K562 (cell line): ENCODE data around the gene MTMR6. TPM values are rescaled to one million over a fixed set of nuclear protein-coding genes. Genes with fewer than 3 reads are reported as not detected.
A peak's percentile ranks its signal among the peaks of the same experiment; 100 is the strongest.

Experiments used
- ATAC-seq: fragments of 200-7000 bp; cut with Tn5 transposase; 3 replicates; pipeline ENCODE4 v1.9.1; 2020; ENCODE audit warnings: moderate library complexity
- BruUV-seq: library from RNA; stranded (reverse); fragments of 400-500 nt; replicated peaks from 2 replicates; lab custom pipeline; 2021; lab: Mats Ljungman, UMichigan
- CTCF ChIA-PET: fragments of 300-600 bp; formaldehyde crosslinking; extraction: SDS; loops from one replicate; lab custom pipeline; 2021; ENCODE audit warnings: low intra/inter-chr PET ratio; lab: Yijun Ruan, JAX
- POLR2A ChIA-PET: fragments of 300-600, 350-650 bp; sonication (Branson Sonifier 250); formaldehyde crosslinking; extraction: SDS; loops from one replicate; lab custom pipeline; 2021; ENCODE audit warnings: antibody characterized with exemption, inconsistent platforms; lab: Yijun Ruan, JAX
- DNase-seq, 4 experiments: peaks; one replicate each; pipeline versions ENCODE4 v3.0.0 to v3.0.0-alpha.2; 2011 to 2018; ENCODE audit warnings: low spot score in 3 of 4, mixed read lengths in 3 of 4; ENCODE audit errors: extremely low read depth in 1 of 4
- FAIRE-seq: peaks from 2 replicates; lab custom pipeline; 2011; peaks lifted over from hg19 to GRCh38; lab: Jason Lieb, UNC
- H2AFZ ChIP-seq: 2 replicates; pipeline ENCODE4 v1.6.0; 2011; ENCODE audit warnings: low read depth, low read length, control low read depth, inconsistent platforms
- H3K27ac ChIP-seq: fragments of 200-600 bp; 3 replicates; pipeline ENCODE4 v1.8.0; 2011; ENCODE audit warnings: low read depth, mild to moderate bottlenecking, control low read depth, inconsistent platforms, low read length, moderate library complexity, mixed read lengths; ENCODE audit errors: extremely low read depth
- H3K27me3 ChIP-seq, 2 experiments: fragments of 300-600 bp in 1 of 2; 2 replicates in 1 of 2; 3 replicates in 1 of 2; pipeline versions ENCODE4 v1.6.0 to v1.8.0; 2011; ENCODE audit warnings: inconsistent platforms in 2 of 2, low read length in 2 of 2, mild to moderate bottlenecking in 1 of 2, mixed read lengths in 1 of 2, moderate library complexity in 1 of 2; ENCODE audit not compliant: control insufficient read depth in 2 of 2, insufficient read depth in 2 of 2
- H3K36me3 ChIP-seq: fragments of 300-600 bp; 3 replicates; pipeline ENCODE4 v1.8.0; 2011; ENCODE audit warnings: mild to moderate bottlenecking, low read length, inconsistent platforms; ENCODE audit not compliant: control insufficient read depth, insufficient read depth
- H3K4me1 ChIP-seq, 2 experiments: fragments of 200-600 bp in 1 of 2; replicated peaks in 1 of 2; 2 replicates in 1 of 2; 3 replicates in 1 of 2; pipeline versions ENCODE4 v1.5.1 to v1.8.0; 2011; ENCODE audit warnings: inconsistent platforms in 2 of 2, low read length in 2 of 2, mild to moderate bottlenecking in 1 of 2, mixed read lengths in 1 of 2, moderate library complexity in 1 of 2; ENCODE audit not compliant: control insufficient read depth in 2 of 2, insufficient read depth in 2 of 2
- H3K4me2 ChIP-seq: 2 replicates; pipeline ENCODE4 v1.6.1; 2011; ENCODE audit warnings: low read length, control low read depth, inconsistent platforms, mixed read lengths; ENCODE audit not compliant: insufficient read depth
- H3K4me3 ChIP-seq: fragments of 200-600 bp; sonication (generic), shearing (Covaris generic); 2 replicates; pipeline ENCODE4 v1.5.1; 2016; ENCODE audit warnings: control low read depth, inconsistent platforms
- H3K79me2 ChIP-seq: fragments of 200-600 bp; 3 replicates; pipeline ENCODE4 v1.8.0; 2011; ENCODE audit warnings: low read length, inconsistent platforms; ENCODE audit not compliant: control insufficient read depth, insufficient read depth
- H3K9ac ChIP-seq, 2 experiments: 2 replicates each; pipeline versions ENCODE4 v1.6.0 to v1.6.1; 2011; ENCODE audit warnings: low read depth in 2 of 2, low read length in 2 of 2, control low read depth in 1 of 2, inconsistent platforms in 1 of 2, mild to moderate bottlenecking in 1 of 2, mixed read lengths in 1 of 2; ENCODE audit not compliant: insufficient read depth in 1 of 2
- H3K9me1 ChIP-seq: one replicate; pipeline ENCODE4 v1.6.0; 2011; ENCODE audit warnings: inconsistent platforms, mild to moderate bottlenecking, low read length, moderate library complexity; ENCODE audit not compliant: control insufficient read depth, insufficient read depth
- H3K9me3 ChIP-seq: replicated peaks from 2 replicates; pipeline ENCODE4 v1.5.1; 2011; ENCODE audit warnings: low read depth, low read length, inconsistent platforms; ENCODE audit not compliant: control insufficient read depth, insufficient read depth
- H4K20me1 ChIP-seq: replicated peaks from 2 replicates; pipeline ENCODE4 v1.6.1; 2011; ENCODE audit warnings: low read length, inconsistent platforms, mixed read lengths; ENCODE audit not compliant: control insufficient read depth, insufficient read depth
- BRD4 ChIP-seq: fragments of 200-600 bp; sonication (generic); IDR thresholded peaks from 2 replicates; pipeline ENCODE4 v1.6.1; 2017; ENCODE audit warnings: inconsistent platforms
- C11orf30 ChIP-seq: fragments of 450-650 bp; IDR thresholded peaks from 2 replicates; pipeline ENCODE4 v1.6.1; 2016; ENCODE audit warnings: low read depth, mild to moderate bottlenecking
- PRDM10 ChIP-seq: fragments of 450-650 bp; IDR thresholded peaks from 2 replicates; pipeline ENCODE4 v1.6.1; 2018; ENCODE audit not compliant: partially characterized antibody
- SIRT6 ChIP-seq: IDR thresholded peaks from one replicate; pipeline ENCODE4 v1.6.1; 2012; ENCODE audit warnings: low read depth, mild to moderate bottlenecking, control low read depth, inconsistent platforms, low read length, moderate library complexity
- TRIM25 ChIP-seq: fragments of 450-650 bp; IDR thresholded peaks from 2 replicates; pipeline ENCODE4 v1.7.0; 2016; ENCODE audit warnings: borderline replicate concordance
- ZNF395 ChIP-seq: fragments of 200-800 bp; sonication (Bioruptor generic); IDR thresholded peaks from 2 replicates; pipeline ENCODE4 v1.6.1; 2017; ENCODE audit warnings: missing genetic modification characterization, missing compliant biosample characterization
- WGBS: fragments of 100-300 bp; shearing (Covaris generic); methylation state at CpG from one replicate; pipeline ENCODE4 v1.1.6; 2016; ENCODE audit warnings: low coverage, mixed read lengths; ENCODE audit not compliant: insufficient coverage; ENCODE audit errors: missing lambda C conversion rate; 5-methylcytosine and 5-hydroxymethylcytosine counted together
- in situ Hi-C: fragments of 300-500 bp; cut with MboI; formaldehyde crosslinking; loops from 4 replicates; pipeline ENCODE4 v1.15.0; 2018; ENCODE audit warnings: inconsistent platforms, mixed read lengths
- intact Hi-C: fragments of 100-400 bp; cut with micrococcal nuclease; formaldehyde crosslinking; loops from 2 replicates; pipeline ENCODE4 v1.14.2; 2022
- polyA plus RNA-seq, 8 experiments: library from polyadenylated mRNA; depleted of rRNA in 4 of 8; stranded (reverse) in 5 of 8; unstranded in 3 of 8; fragments of >200 nt; fragmentation: Nextera tagmentation in 2 of 8; fragmentation: Illumina TruSeq in 1 of 8; extraction: Ambion mirVana in 2 of 8; extraction: Trizol in 1 of 8; gene quantifications; 2 replicates each; pipeline versions ENCODE4 v1.2.1 to v1.2.3, GENCODE V29; 2011 to 2014; ENCODE audit warnings: inconsistent platforms in 1 of 8, missing spikeins in 1 of 8
- total RNA-seq, 7 experiments: library from RNA; depleted of rRNA in 6 of 7; stranded (reverse); fragments of >200 nt in 6 of 7; fragmentation: Illumina TruSeq in 2 of 7; extraction: Trizol in 2 of 7; gene quantifications; 2 replicates each; pipeline versions ENCODE4 v1.2.1 to v1.2.3, GENCODE V29; 2011 to 2021; ENCODE audit warnings: low replicate concordance in 1 of 7

MTMR6 gene
- total and polyA plus RNA-seq, 9 of the 15 experiments (the other 6 are each of a cell fraction or from before 2014, with no cell fraction given): 3.9 to 10.8 (median 7.7) TPM

DNA sequence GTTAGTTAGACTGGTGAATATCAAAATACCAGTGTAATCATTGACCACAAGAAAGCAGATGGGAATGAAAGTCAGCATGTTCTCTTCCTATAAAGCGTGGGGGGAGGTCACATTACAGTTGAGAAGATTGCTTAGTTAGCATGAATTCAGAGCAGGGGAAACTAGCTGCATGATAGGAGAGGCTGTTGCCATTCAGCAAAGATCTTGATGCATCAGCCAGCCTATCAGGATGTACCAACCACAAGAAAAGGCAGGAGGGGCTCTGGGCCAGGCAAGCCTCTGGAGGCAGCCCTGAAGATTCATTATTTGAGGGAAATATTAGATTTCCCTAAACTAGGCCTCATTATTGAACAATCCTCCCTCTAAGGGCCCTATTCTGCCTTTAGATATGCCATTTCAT, 5.0 kb upstream of the MTMR6 start (continued):
- peak; percentile 84 for TF ChIP-seq C11orf30
- peak; percentile 62 for TF ChIP-seq PRDM10
- TF ChIP-seq, all 486 proteins: peak for 8

GRCh38 chr13:25291691-25292090, 4.4 kb upstream of the MTMR6 start:
- BruUV-seq: no TSS peak
- no peaks in the 10 kb centered on the region for H3K9me3 ChIP-seq
- H3K4me3 ChIP-seq: no peak overlapping the region
- ChIA-PET CTCF (no interaction called here), POLR2A (no interaction called here)
- peak overlapping the region; percentile 67 for H2AFZ ChIP-seq
- no peak for FAIRE-seq
- no peak overlapping the region for H3K9ac ChIP-seq
- ATAC-seq: no peak
- no peaks in the 10 kb centered on the region for H4K20me1 ChIP-seq
- H3K9me1 ChIP-seq: no peaks in the 10 kb centered on the region
- WGBS: 83% methylated on average over 1 of the region's 1 CpG
- DNase-seq: no peak
- intact Hi-C loops: no loop called here
- H3K79me2 ChIP-seq: peaks cover 5% of the 10 kb centered on the region
- H3K27ac ChIP-seq: no peak overlapping the region
- TF ChIP-seq BRD4 (no peak), TRIM25 (no peak), SIRT6 (no peak), ZNF395 (CRISPR knock-in tag) (no peak)
- H3K36me3 ChIP-seq: no peaks in the 10 kb centered on the region
- no peak overlapping the region for H3K4me2 ChIP-seq
- in situ Hi-C loops: no loop called here
- H3K27me3 ChIP-seq: no peaks in the 10 kb centered on the region
- peaks cover 8 to 15% of the 10 kb centered on the region in 2 experiments; a peak in 4 of 5 replicates for H3K4me1 ChIP-seq
